HG03097 (cell line): ENCODE results near the gene SF3B6.
"Not testable (repeated sequence)": the region's sequence is repeated elsewhere in the genome, so short reads cannot be mapped to it uniquely, and the experiment has no call there.

Experiments
- ATAC-seq: cut with Tn5 transposase; IDR thresholded peaks from one replicate; pipeline ENCODE4 v1.9.1; 2021; ENCODE audit not compliant: unreplicated experiment, low FRiP score

The SF3B6 gene

GRCh38 chr2:24054366-24055010, 21.6 kb downstream of the SF3B6 start:
- ATAC-seq, result no peak

- no peak for ATAC-seq
Measured at GRCh38 chr2:24052951-24053350, 23.2 kb downstream of the SF3B6 start.

- ATAC-seq, result no peak
Measured at GRCh38 chr2:24051833-24052232, 24.3 kb downstream of the SF3B6 start.

- ATAC-seq, result no peak
Measured at GRCh38 chr2:24050041-24050979, 25.8 kb downstream of the SF3B6 start.

GRCh38 chr2:24049485-24050021, 26.6 kb downstream of the SF3B6 start, which contains the start of gene FKBP1B:
TSS of gene FKBP1B (plus strand) at chr2:24049741. CDS start at chr2:24049850, 109 bp downstream.
- no peak for ATAC-seq

GRCh38 chr2:24048769-24049484, 27.2 kb downstream of the SF3B6 start:
- ATAC-seq, result no peak

- no peak for ATAC-seq
Measured at GRCh38 chr2:24047703-24048033, 28.5 kb downstream of the SF3B6 start.

GRCh38 chr2:24046930-24047702, 29.0 kb downstream of the SF3B6 start, which contains the start of gene WDCP:
TSS of gene WDCP (minus strand) at chr2:24047391. CDS start at chr2:24039494, 7,897 bp downstream.
- peak; percentile 98 for ATAC-seq

- no peak for ATAC-seq
Measured at GRCh38 chr2:24046599-24046929, 29.6 kb downstream of the SF3B6 start.

- ATAC-seq, result no peak
Measured at GRCh38 chr2:24045511-24046508, 30.3 kb downstream of the SF3B6 start.

GRCh38 chr2:24043133-24043532, 33.0 kb downstream of the SF3B6 start:
- not testable (repeated sequence) for ATAC-seq

- no peak for ATAC-seq
Measured at GRCh38 chr2:24040511-24040910, 35.6 kb downstream of the SF3B6 start.

- no peak for ATAC-seq
Measured at GRCh38 chr2:24038786-24039499, 37.2 kb downstream of the SF3B6 start.

GRCh38 chr2:24026233-24026632, 49.9 kb downstream of the SF3B6 start:
- no peak for ATAC-seq

- ATAC-seq, result no peak
Measured at GRCh38 chr2:24024996-24025663, 51.0 kb downstream of the SF3B6 start.

GRCh38 chr2:24024018-24024417, 52.1 kb downstream of the SF3B6 start:
- ATAC-seq, result no peak

GRCh38 chr2:24022975-24023575, 53.1 kb downstream of the SF3B6 start:
- no peak for ATAC-seq
